ENCODE data around the gene THOC5.

DNA sequence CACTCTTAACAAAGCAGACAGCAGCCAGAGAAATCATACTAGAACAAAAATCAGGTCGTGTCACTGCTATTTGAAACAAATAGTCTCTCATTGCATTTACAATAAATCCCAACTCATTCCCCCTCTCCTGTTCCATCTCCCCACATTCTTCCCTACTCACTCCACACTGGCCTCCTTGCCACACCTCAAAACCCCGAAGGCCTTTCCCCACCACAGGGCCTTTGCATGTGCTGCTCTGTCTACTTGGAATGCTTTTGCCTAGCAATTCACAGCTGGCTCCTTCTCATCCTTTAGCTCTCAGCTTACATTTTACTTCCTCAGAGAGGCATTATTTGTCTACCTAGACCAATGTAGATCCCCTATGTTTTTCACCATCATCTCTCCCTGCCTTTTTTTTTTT, 6.3 kb upstream of the THOC5 start:
- TF ChIP-seq ZFP3 (CRISPR knock-in tag; IDR thresholded peaks at IDR 0.05), result peak; percentile 95
- TF ChIP-seq ZFP30 (CRISPR knock-in tag; IDR thresholded peaks at IDR 0.05), result no peak
- TF ChIP-seq, protein P1, sequence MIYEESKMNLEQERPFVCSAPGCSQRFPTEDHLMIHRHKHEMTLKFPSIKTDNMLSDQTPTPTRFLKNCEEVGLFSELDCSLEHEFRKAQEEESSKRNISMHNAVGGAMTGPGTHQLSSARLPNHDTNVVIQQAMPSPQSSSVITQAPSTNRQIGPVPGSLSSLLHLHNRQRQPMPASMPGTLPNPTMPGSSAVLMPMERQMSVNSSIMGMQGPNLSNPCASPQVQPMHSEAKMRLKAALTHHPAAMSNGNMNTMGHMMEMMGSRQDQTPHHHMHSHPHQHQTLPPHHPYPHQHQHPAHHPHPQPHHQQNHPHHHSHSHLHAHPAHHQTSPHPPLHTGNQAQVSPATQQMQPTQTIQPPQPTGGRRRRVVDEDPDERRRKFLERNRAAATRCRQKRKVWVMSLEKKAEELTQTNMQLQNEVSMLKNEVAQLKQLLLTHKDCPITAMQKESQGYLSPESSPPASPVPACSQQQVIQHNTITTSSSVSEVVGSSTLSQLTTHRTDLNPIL (CRISPR knock-in tag; IDR thresholded peaks at IDR 0.05; ENCODE audit: low read depth), result no peak
